Breast epithelium (tissue), 3 donors: ENCODE data around the gene GPR148.

Experiments used
- CTCF ChIP-seq, 3 donors: fragments of 450-650 bp; IDR thresholded peaks; one replicate each; pipeline ENCODE4 v1.5.1; 2016 to 2017; ENCODE audit warnings: antibody characterized with exemption in 3 of 3, mild to moderate bottlenecking in 3 of 3, moderate library complexity in 3 of 3
- POLR2A ChIP-seq: fragments of 450-650 bp; IDR thresholded peaks from one replicate; pipeline ENCODE4 v1.6.1; 2016; ENCODE audit warnings: antibody characterized with exemption, mild to moderate bottlenecking, moderate library complexity
- POLR2AphosphoS5 ChIP-seq, 3 donors: sonication (generic); formaldehyde crosslinking; IDR thresholded peaks; one replicate each; pipeline ENCODE4 v1.6.1; 2017; ENCODE audit warnings: antibody characterized with exemption in 3 of 3

- no peak for TF ChIP-seq CTCF (IDR thresholded peaks at IDR 0.05)
- no peak for TF ChIP-seq POLR2AphosphoS5 (IDR thresholded peaks at IDR 0.05)
- TF ChIP-seq POLR2A = no peak
Observed at GRCh38 chr2:130778781-130779180, 49.9 kb downstream of the GPR148 start.
